Measurements from ENCODE around the gene CBL.
"Not testable (repeated sequence)": the region's sequence is repeated elsewhere in the genome, so short reads cannot be mapped to it uniquely, and the experiment has no call there.

The CBL gene

DNA sequence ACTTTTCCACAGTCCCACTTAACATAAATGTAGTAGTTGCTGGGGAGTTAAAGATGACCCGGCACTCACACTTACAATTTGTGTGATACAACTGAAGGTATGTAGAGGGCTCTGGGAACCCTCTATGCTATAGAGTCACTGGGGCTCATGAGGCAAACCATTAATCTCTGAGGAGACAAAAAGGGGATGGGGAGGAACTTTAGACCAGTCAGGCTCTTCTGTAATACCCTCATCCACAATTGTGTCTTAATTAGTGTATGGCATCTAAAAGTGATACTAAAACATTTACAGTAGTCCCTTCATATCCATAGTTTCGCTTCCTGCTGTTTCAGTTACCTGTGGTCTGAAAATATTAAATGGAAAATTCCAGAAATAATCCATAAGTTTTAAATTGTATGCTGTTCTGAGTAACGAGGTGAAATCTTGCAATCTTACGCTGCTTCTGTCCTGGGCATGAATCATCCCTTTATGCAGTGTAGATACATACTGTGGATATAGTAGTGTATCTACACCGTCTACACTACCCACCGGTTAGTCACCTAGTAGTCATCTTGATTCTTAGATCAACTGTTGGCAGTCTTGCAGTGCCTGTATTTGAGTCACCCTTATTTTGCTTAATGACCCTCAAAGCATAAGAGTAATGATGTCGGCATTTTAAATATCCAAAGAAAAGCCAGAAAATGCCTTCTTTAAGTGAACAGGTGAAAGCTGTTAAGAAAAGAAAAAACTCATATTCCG, 12.2 kb downstream of the CBL start:
- no peak for DNase-seq (ENCODE audit: low spot score)

DNA sequence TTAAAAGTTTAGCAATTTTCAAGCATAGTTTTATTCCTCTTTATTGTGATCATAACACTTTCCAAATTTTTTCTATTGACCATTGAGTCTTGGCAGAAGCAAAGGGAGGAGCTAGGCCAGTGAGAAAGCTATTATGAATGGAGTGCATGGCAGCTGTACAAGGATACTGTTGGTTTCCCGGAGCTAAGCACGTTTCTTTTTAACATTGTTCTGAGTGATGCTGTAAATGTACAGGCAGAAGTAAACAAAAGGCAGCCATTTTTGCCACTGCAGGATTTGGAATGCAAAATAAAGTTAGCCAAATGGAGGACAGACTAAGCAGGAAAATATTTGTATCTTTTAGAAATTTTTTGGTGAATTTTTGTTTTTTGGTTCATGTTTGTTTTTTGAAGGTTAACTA, 16.2 kb downstream of the CBL start:
- no peak for DNase-seq (ENCODE audit: low spot score)

DNA sequence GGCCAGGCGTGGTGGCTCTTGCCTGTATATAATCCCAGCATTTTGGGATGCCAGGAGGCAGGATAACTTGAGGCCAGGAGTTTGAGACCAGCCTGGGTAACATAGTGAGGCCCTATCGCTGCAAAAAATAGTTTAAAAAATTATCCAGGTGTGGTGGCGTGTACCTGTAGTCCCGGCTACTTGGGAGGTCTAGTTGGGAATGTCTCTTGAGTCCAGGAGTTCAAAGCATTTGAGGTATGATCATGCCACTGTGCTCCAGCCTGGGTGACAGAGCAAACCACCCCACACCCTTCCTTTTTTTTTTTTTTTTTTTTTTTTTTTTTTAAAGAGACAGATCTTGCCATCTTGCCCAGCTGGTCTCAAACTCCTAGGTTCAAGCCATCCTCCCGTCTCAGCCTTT, 16.8 kb downstream of the CBL start:
- DNase-seq (ENCODE audit: low spot score) = no peak

DNA sequence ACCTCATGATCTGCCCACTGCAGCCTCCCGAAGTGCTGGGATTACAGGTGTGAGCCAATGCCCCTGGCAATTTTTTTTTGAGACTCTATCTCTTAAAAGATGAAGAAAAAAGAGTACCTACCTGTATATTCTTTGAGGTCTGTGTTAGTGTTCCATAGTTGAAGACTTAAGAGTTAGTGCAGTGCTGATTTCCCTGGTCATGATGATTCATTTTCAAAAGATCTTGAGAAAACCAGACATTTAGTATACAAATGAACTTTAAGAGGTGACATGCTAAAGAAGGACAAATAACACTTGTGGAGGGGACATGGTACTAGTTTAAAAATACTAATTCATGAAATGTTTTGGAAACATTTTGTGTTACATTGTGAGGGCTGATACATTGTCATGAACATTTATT, 17.7 kb downstream of the CBL start:
- DNase-seq (ENCODE audit: low spot score) = no peak

DNA sequence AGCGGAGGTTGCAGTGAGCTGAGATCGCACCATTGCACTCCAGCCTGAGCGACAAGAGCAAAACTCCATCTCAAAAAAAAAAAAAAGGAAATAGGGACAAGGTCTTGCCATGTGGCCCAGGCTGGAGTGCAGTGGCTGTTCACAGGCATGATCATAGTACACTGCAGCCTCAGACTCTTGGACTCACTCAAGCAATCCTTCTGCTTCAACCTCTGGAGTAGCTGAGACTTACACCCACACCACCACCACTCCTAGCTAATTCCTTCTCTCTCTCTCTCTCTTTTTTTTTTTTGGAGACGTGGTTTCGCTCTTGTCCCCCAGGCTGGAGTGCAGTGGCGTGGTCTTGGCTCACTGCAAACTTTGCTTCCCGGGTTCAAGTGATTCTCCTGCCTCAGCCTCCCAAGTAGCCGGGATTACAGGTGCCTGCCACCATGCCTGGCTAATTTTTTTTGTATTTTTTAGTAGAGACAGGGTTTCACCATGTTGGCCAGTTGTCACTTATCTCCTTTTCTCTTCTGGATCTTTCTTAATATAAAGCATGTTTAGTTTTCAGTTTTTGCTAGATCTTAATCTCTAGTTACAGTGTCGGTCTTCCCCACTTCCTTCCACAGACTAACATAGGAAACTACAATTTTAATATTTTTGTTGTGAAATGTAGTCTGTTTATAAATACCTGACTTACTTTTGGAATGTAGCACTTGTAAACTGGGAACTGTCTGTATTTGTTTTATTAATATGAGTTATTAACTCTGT, 22.6 kb downstream of the CBL start:
- DNase-seq (ENCODE audit: low spot score) = not testable (repeated sequence)

DNA sequence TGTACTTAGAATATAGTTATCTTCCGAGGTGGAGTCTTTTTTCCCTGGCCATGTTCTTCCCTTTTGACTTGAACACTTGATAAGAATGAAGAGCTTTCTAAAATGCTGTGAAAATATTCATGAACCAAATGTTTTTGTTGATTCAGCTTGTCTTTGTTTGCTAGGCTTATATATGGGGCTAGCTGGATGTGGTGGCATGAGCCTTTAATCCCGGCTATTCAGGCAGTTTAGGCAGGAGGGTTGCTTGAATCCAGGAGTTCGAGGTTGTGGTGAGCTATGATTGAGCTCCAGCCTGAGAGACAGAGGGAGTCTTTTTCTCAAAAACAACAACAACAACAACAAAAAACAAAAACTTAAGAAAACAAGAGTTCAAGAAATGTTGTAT, 23.1 kb downstream of the CBL start:
- no peak for DNase-seq (ENCODE audit: low spot score)

DNA sequence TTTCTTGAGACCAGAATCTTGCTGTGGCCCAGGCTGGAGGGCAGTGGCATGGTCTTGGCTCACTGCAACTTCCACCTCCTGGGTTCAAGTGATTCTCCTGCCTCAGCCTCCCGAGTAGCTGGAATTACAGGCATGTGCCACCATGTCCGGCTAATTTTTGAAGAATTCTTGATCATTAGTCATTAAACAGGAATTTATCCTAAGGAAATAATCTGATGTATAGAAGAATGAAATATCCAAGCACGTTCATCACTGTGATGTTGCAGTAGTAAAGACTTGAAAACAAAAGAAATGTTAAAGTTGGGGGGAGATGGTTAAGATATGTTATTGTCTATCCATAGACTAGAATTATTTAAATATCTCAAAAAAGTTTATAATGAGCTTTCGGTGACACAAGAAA, 23.6 kb downstream of the CBL start:
- no peak for DNase-seq (ENCODE audit: low spot score)

DNA sequence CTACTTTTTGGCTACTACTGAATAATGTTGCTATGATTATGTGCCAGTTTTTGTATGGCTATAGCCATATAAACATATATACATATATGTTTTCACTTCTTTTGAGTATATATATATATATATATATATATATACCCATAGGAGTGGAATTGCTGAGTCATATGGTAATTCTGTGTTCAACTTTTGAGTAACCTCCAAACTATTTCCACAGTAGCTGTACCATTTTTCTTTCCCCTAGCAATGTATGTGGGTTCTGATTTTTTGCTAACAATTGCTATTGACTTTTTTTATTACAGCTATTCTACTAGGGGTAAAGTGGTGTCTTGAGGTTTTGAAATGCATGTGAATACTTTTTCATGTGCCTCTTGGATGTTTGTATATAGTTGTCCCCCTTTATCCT, 30.4 kb downstream of the CBL start:
- no peak for DNase-seq (ENCODE audit: low spot score)

DNA sequence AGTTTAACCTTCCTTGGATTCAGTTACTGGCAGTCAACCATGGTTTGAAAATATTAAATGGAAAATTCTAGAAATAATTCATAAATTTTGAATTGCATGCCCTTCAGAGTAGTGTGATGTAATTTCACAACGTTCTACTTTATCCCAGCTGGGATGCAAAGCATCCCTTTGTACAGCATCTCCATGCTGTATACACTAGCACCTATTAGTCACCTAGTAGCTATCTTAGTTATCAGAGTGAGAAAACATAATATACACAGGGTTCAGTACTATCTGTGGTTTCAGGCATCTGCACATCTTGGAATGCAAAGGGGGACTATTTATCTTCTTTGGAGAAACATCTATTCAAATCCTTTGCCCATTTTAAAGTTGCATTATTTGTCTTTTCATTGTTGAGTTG, 30.8 kb downstream of the CBL start:
- DNase-seq (ENCODE audit: low spot score) = no peak

DNA sequence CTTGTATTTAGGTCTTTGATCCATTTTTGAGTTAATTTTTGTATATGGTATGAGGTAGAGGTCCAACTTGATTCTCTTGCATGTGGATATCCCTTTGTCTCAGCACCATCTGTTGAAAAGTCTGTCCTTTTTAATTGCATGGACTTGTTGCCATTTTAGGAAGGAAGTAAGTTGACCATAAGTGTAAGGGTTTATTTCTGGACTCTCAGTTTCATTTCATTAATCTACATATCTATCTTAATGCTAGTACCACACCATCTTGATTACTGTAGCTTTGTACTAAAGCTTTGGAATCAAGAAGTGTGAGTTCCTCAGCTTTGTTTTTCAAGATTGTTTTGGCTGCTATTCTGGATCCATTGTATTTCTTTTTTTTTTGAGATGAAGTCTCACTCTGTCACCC, 31.4 kb downstream of the CBL start:
- DNase-seq (ENCODE audit: low spot score) = no peak

DNA sequence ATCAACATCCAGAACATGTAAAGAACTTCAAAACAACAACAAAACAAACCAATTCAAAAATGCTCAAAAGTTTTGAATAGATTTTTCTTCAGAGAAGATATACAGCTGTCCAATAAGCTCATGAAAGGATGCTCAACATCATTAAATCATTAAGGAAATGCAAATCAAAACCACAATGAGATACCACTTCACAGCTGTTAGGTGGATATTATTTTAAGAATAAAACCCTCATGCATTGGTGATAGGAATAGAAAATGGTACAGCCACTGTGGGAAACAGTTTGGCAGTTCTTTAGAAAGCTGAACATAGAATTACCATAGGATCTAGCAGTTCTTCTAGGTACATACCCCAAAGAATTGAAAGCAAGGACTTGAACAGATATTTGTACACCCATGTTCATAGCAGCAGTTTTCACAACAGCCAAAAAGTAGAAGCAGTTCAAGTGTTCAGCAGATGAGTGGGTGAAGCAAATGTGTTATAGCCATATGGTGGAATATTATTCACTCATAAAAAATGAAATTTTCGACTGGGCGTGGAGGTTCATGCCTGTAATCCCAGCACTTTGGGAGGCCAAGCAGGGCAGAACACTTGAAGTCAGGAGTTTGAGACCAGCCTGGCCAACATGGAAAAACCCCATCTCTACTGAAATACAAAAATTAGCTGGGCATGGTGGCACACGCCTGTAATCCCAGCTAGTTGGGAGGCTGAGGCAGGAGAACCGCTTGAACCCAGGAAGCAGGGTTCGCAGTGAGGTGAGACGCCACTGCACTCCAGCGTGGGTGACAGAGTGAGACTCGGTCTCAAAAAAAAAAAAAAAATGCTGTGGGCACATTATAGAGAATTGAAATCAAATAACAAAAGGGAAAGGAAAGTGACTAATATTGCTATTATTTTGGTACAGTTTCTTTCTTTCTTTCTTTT, 42.9 kb downstream of the CBL start:
- DNase-seq (ENCODE audit: low spot score) = no peak

DNA sequence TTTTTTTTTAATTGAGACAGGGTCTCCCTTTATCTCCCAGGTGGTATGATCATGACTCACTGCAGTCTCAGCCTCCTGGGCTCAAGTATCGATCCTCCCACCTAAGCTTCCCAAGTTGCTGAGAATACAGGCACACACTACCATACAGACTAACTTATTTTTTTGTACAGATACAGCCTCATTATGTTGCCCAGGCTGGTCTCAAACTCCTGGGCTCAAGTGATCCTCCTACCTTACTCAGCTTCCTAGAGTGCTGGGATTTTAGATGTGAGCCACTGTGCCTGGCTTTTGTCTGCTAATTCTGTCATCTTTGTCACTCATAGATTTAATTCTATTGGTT, 43.5 kb downstream of the CBL start:
- no peak for DNase-seq (ENCODE audit: low spot score)

DNA sequence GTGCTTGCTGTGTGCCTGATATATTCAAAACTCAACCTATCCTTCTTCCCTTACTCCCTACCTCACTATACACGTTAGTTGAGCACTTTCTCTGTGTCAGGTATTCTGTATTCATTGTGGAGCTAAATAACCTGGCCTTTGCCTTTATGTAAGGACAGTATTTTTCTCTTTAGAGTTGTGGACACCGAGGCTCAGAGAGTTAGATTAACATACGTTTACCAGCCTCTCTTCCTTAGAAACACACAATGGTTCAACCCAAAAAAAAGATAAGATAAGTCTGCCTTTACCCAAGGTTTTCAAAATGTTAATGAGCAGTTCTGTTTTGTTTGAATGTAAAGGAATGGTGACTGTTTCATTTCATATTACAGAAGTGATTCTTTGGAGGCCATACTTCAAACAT, 45.0 kb downstream of the CBL start:
- no peak for DNase-seq (ENCODE audit: low spot score)

DNA sequence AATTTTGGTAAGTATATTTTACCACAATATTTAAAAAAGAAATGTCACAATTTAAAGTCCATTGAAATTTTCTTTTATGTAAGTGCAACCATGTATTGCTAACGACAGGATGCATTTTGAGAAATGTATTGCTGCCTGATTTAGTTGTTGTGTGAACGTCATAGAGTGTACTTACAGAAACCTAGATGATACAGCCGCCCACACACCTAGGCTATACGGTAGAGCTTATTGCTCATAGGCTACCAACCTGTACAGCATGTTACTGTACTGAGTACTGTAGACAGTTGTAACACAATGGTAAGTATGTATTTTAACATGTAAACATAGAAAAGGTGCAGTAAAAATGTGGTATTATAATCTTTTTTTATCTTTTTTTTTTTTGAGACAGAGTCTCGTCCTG, 48.1 kb downstream of the CBL start:
- DNase-seq (ENCODE audit: low spot score) = no peak

DNA sequence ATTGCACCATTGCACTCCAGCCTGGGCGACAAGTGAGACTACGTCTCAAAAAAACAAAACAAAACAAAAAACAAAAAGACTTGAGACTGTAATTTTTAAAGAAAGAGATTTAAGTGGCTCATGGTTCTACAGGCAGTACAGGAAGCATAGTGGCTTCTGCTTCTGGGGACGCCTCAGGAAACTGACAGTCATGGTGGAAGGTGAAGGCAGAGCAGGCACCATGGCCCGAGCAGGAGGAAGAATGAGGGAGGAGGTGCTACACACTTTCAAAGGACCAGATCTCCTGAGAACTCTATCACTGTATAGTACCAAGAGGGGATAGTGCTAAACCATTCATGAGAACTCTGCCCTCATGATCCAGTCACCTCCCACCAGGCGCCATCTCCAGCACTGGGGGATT, 52.0 kb downstream of the CBL start:
- no peak for DNase-seq (ENCODE audit: low spot score)

DNA sequence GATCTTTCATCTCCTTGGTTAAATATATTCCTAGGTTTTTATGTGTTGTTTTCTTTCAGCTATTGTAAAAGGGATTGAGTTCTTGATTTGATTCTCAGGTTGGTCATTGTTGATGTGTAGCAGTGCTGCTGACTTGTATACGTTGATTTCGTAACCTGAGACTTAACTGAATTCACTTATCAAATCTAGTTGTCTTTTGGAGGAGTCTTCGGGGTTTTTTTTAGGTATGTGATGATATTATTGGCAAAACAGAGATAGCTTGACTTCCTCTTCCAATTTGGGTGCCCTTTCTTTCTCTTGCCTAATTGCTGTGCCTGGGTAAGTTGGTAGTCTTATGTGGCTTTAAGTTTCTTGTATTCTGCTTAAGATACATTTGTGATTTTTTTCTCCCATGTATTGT, 52.8 kb downstream of the CBL start:
- DNase-seq (ENCODE audit: low spot score) = peak; percentile 10

DNA sequence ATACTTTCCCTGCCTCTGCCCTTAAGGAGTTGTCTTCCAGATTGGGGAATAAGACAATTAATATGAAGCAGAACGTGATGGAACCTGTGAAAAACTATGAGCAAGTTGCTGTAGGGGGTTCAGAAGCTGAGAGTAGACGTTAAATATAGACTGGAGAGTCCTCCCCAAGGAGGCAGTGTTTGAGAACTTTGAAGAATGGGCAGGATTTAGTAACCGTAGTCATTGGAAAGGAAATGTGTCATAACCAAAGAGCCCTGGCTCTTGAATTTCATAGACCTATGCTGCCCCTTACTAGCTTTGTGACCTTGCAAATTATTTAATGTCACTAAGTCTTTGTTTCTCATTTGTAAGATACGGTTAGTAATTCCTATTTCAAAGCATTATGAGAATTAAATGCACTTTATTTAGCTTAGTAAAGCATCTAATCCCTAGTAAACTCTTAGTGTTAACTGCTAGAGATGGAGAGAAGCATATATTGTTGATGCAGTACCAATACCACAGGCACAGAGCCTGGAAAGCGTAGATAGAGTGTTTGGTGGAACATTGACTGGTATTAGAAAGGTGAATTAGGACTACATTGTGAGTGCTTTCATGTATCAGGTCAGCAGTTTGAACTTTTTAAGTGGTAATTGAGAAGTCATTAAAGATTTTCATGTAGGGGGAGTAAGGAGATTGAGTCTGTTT, 56.7 kb downstream of the CBL start:
- no peak for DNase-seq (ENCODE audit: low spot score)

DNA sequence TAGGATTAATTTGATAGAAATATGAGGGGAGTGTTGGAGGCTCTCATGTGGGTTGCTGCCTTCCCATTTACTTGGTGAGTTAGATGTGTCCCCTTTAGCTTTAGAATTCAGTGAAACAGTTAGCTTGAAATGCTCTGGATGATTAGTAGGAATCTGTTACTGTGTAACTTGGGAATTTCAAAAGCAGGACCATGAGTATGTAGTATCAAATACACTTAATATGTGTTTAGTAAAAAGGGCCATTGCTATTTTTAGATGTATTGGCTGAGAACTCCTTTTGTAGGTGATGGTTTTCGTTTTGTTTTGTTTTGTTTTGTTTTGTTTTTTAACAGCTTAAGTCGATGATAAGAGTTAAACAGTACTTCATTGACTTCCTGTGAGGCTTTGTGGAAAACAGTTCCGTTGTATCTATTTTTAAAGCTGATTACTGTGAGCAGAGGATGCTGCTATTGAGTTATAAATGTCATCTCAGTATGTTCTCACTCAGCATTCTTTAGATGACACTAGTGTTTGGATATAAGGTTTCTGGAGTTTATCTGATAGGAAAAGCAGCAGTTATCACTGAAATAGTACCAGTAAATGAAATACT, 57.3 kb downstream of the CBL start:
- peak; percentile 3 for DNase-seq (ENCODE audit: low spot score)

DNA sequence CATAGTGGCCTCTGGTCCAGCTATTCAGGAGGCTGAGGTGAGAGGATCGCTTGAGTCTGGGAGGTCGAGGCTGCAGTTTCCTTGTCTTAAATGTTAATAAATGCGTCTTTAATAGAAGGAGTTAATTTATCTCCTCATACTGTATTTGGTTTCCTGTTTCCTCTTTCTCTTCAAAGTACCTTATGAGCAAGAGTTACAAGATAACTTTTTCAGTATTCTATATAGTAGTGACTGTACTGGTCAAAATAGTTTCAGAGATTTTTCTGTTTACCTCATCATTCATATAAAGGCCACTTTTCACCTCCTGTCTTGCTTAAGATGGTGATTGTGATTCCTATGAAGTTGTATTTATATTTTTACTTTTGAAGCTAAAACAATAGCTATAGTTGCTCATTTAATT, 59.9 kb downstream of the CBL start:
- no peak for DNase-seq (ENCODE audit: low spot score)

DNA sequence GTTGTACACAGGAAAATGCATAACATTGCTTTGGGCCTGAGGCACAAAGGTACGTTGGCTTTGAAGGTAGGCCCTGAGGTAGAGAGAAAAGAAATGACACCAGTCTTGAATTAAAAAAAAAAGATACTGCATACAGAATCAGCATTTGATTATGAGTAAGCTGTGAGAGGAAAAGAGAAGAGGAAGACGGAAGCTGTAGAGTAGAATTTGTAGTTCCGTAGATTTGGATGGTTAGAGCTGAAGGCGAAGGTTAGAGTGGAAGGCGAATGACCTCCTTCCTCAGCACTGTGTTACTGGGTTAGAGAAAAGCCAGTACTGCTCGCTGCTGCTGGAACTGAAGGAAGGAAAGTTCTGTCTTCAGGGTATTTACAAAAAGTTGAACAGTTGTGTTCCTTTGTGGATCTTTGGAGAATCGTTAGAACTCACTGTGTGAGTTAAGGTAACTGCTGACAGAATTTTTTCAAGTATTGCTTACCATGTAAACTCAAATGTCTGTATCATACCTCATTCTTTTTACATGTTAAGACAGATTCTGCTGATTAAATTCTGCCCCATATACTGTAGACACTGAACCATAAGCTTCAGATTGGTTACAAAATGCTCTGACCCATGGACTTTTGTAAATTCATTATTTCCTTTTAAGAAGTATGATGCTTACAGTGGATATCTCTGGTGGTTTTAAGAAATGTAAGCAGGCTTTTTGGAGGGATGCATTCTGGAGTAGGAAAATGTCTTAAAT, 60.5 kb downstream of the CBL start:
- DNase-seq (ENCODE audit: low spot score) = no peak

DNA sequence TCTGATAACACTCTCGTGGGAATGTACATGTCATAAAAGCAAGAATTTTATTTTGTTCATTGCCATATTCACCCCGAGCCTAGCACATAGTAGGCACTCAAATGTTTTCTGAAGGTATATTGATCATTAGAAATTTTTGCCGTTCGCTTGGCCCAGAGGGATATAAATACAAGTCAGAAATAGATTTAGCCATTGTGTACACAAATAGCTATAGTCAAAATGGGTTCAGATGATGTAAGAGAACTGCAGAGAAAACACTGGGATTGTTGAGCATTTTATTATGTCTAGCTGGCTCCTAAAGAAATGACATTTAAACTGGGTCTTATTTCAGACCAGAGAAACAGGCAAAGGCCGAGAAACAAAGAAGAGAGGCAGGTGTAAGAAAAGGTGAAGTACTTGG, 61.5 kb downstream of the CBL start:
- no peak for DNase-seq (ENCODE audit: low spot score)
